ENCODE measurements around the gene MPC1. TPM values are rescaled to one million over a fixed set of nuclear protein-coding genes. Genes with fewer than 3 reads are reported as not detected.

The MPC1 gene
- total RNA-seq, 1 donor from 2014 or later = 14.3 TPM

GRCh38 chr6:166335378-166336302 lies 47.1 kb downstream of the MPC1 start:
- no peaks in the 10 kb centered on the region for H3K27me3 Mint-ChIP-seq (ENCODE audit: low read depth)

GRCh38 chr6:166334878-166335277 lies 47.9 kb downstream of the MPC1 start:
- Mint-ChIP-seq H3K36me3 (peaks cover 11% of the 10 kb centered on the region), H3K27ac (no peak overlapping the region), H3K27me3 (ENCODE audit: low read depth) (no peaks in the 10 kb centered on the region), H3K4me1 (peaks cover 4% of the 10 kb centered on the region), H3K9me3 (no peaks in the 10 kb centered on the region), H3K4me3 (no peak overlapping the region)
- DNase-seq (ENCODE audit: low spot score in 2 of 2, unreplicated experiment in 2 of 2) = no peak
- no peak for TF ChIP-seq CTCF (IDR thresholded peaks at IDR 0.05; ENCODE audit: unreplicated experiment)

More at GRCh38 chr6:166335378-166336302, 47.1 kb downstream of the MPC1 start:
- Mint-ChIP-seq H3K36me3 (peaks cover 11% of the 10 kb centered on the region), H3K27ac (no peak overlapping the region), H3K9me3 (no peaks in the 10 kb centered on the region), H3K4me3 (no peak overlapping the region), H3K4me1 (peaks cover 3% of the 10 kb centered on the region)
- TF ChIP-seq CTCF (IDR thresholded peaks at IDR 0.05; ENCODE audit: unreplicated experiment) = no peak
- DNase-seq (ENCODE audit: low spot score in 2 of 2, unreplicated experiment in 2 of 2) = no peak

GRCh38 chr6:166333172-166333995 lies 49.4 kb downstream of the MPC1 start:
- Mint-ChIP-seq H3K36me3 (peaks cover 16% of the 10 kb centered on the region), H3K4me3 (no peak overlapping the region), H3K27ac (no peak overlapping the region), H3K4me1 (peaks cover 4% of the 10 kb centered on the region), H3K27me3 (ENCODE audit: low read depth) (no peaks in the 10 kb centered on the region), H3K9me3 (no peaks in the 10 kb centered on the region)
- no peak for DNase-seq (ENCODE audit: low spot score in 2 of 2, unreplicated experiment in 2 of 2)
- TF ChIP-seq CTCF (IDR thresholded peaks at IDR 0.05; ENCODE audit: unreplicated experiment) = no peak

GRCh38 chr6:166331503-166332415 lies 51.0 kb downstream of the MPC1 start:
- DNase-seq (ENCODE audit: low spot score in 2 of 2, unreplicated experiment in 2 of 2) = no peak
- Mint-ChIP-seq H3K36me3 (peaks cover 16% of the 10 kb centered on the region), H3K27me3 (ENCODE audit: low read depth) (no peaks in the 10 kb centered on the region), H3K4me1 (peaks cover 4% of the 10 kb centered on the region), H3K4me3 (no peak overlapping the region), H3K9me3 (no peaks in the 10 kb centered on the region), H3K27ac (no peak overlapping the region)
- TF ChIP-seq CTCF (IDR thresholded peaks at IDR 0.05; ENCODE audit: unreplicated experiment) = no peak

GRCh38 chr6:166330612-166331011 lies 52.1 kb downstream of the MPC1 start:
- H3K9me3 Mint-ChIP-seq = no peaks in the 10 kb centered on the region
- H3K27me3 Mint-ChIP-seq (ENCODE audit: low read depth) = no peaks in the 10 kb centered on the region
- H3K36me3 Mint-ChIP-seq = peaks cover 16% of the 10 kb centered on the region
- no peak for TF ChIP-seq CTCF (IDR thresholded peaks at IDR 0.05; ENCODE audit: unreplicated experiment)
- no peak overlapping the region for H3K4me3 Mint-ChIP-seq
- DNase-seq (ENCODE audit: low spot score in 2 of 2, unreplicated experiment in 2 of 2) = no peak
- H3K27ac Mint-ChIP-seq = no peak overlapping the region
- H3K4me1 Mint-ChIP-seq = peaks cover 4% of the 10 kb centered on the region
